Thyroid gland (tissue), 4 donors: ENCODE results near the gene BANF2. TPM values are rescaled to one million over a fixed set of nuclear protein-coding genes. Genes with fewer than 3 reads are reported as not detected.
"Not testable (repeated sequence)": the region's sequence is repeated elsewhere in the genome, so short reads cannot be mapped to it uniquely, and the experiment has no call there.

Source experiments
- DNase-seq, 2 donors: peaks; one replicate each; pipeline ENCODE4 v3.0.0-alpha.2; 2019
- H3K27ac ChIP-seq, 3 donors: fragments of 200-600 bp; sonication (generic); 1 replicate in 2 of 3; 2 replicates in 1 of 3; pipeline ENCODE4 v1.5.1; 2016 to 2019; ENCODE audit warnings: mild to moderate bottlenecking in 1 of 3, moderate library complexity in 1 of 3
- H3K27me3 ChIP-seq: fragments of 200-600 bp; sonication (generic); one replicate; pipeline ENCODE4 v1.5.1; 2019
- H3K36me3 ChIP-seq, 2 donors: fragments of 200-600 bp; sonication (generic); one replicate each; pipeline ENCODE4 v1.5.1; 2016 to 2019
- H3K4me1 ChIP-seq, 2 donors: fragments of 200-600 bp; sonication (generic); one replicate each; pipeline ENCODE4 v1.5.1; 2017 to 2019
- H3K4me3 ChIP-seq, 3 donors: fragments of 200-600 bp; sonication (generic); replicated peaks in 1 of 3; 1 replicate in 2 of 3; 2 replicates in 1 of 3; pipeline ENCODE4 v1.5.1; 2016; ENCODE audit warnings: mild to moderate bottlenecking in 1 of 3
- H3K9me3 ChIP-seq: fragments of 200-600 bp; sonication (generic); one replicate; pipeline ENCODE4 v1.5.1; 2017
- CTCF ChIP-seq, 6 experiments: fragments of 200-600 bp in 3 of 6; fragments of 450-650 bp in 3 of 6; sonication (generic) in 3 of 6; IDR thresholded peaks; one replicate each; pipeline ENCODE4 v1.5.1; 2016 to 2019; ENCODE audit warnings: antibody characterized with exemption in 6 of 6, mild to moderate bottlenecking in 2 of 6, inconsistent platforms in 1 of 6, moderate library complexity in 1 of 6
- POLR2A ChIP-seq, 2 donors: fragments of 450-650 bp; IDR thresholded peaks; one replicate each; pipeline ENCODE4 v1.6.1; 2017; ENCODE audit warnings: antibody characterized with exemption in 2 of 2, mild to moderate bottlenecking in 2 of 2, moderate library complexity in 1 of 2
- WGBS, 2 donors: methylation state at CpG; one replicate each; pipeline ENCODE4 v1.1.5; 2017; 5-methylcytosine and 5-hydroxymethylcytosine counted together
- intact Hi-C: fragments of 100-400 bp; cut with DNase I; formaldehyde crosslinking; loops from one replicate; pipeline ENCODE4 v1.15.1; 2023
- total RNA-seq, 4 donors: library from RNA; depleted of rRNA; stranded (reverse); fragments of >200 nt; gene quantifications; one replicate each; pipeline ENCODE4 v1.2.3, GENCODE V29; 2016

Gene BANF2
- total RNA-seq, 4 donors from 2014 or later: 15.2 TPM; not detected in 3

DNA sequence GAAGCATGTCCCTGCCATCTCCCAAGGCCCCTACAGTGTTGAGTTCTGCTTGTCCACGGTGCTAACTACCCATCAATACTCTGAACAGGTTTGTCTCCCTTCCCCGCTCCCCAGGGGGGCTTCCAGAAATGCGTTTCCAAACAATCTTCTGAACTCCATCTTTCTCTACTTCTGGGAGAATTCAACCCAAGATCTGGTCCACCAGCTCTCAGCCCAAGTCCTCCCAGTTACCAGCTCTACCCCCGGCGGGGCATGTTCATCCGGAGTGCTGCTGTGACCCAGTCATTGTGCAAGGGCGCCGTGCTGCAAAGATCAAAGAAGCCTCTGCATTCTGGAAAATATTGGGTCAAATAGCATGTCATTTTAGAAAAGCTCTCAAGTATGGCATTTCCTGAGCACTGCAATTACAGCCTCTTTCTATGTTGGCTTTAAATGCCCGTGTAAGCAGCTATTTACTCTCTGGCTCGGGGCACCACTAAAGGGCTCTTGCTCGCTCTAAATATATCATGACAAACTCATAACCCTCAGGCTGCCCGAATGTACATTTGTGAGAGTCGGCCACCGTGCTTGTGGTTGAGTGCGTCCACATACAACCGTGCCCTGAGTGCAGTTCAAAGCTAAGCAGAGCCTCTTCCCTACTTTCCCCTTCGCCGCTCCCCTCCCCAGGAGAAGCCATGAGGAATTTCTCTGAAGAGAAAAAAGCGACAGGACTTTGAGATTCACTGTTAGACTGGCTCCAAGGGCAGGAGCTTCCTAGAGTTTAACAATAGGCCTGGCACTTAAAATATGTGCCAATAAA, 71.6 kb downstream of the BANF2 start:
- intact Hi-C loops: no loop called here
- Histone ChIP-seq H3K9me3 (no peaks in the 10 kb centered on the region), H3K4me1 (peaks cover 23 to 25% of the 10 kb centered on the region in 2 donors), H3K4me3 (no peak overlapping the region), H3K36me3 (no peaks in the 10 kb centered on the region), H3K27me3 (no peaks in the 10 kb centered on the region), H3K27ac (peak overlapping the region; percentile 25 to 75 (median 39))
- DNase-seq: peak; percentile 52 to 64
- WGBS, 2 donors: 34 to 42% methylated on average over 19 of the region's 19 CpGs
- TF ChIP-seq CTCF (IDR thresholded peaks at IDR 0.05) (no peak), POLR2A (IDR thresholded peaks at IDR 0.05) (no peak)

- intact Hi-C loops: no loop called here
- no peak for DNase-seq
- no peak overlapping the region for H3K4me3 ChIP-seq
- H3K27ac ChIP-seq: peak overlapping the region in 2 of 3 donors; percentile 39 to 75
- 47 to 62% methylated on average over 3 of the region's 3 CpGs for WGBS, 2 donors
- no peaks in the 10 kb centered on the region for H3K9me3 ChIP-seq
- H3K4me1 ChIP-seq: peaks cover 23 to 25% of the 10 kb centered on the region in 2 donors
- H3K36me3 ChIP-seq: no peaks in the 10 kb centered on the region
- no peaks in the 10 kb centered on the region for H3K27me3 ChIP-seq
- TF ChIP-seq POLR2A (IDR thresholded peaks at IDR 0.05) (no peak), CTCF (IDR thresholded peaks at IDR 0.05) (no peak)
Measured at GRCh38 chr20:17772005-17772343, 72.2 kb downstream of the BANF2 start.

GRCh38 chr20:17773619-17774018, 73.9 kb downstream of the BANF2 start:
- WGBS, 2 donors: 55 to 56% methylated on average over 6 of the region's 6 CpGs
- no peak for TF ChIP-seq CTCF (IDR thresholded peaks at IDR 0.05)
- TF ChIP-seq POLR2A (IDR thresholded peaks at IDR 0.05): no peak
- no peaks in the 10 kb centered on the region for H3K9me3 ChIP-seq

GRCh38 chr20:17775600-17775999, 75.8 kb downstream of the BANF2 start:
- Histone ChIP-seq H3K27ac (no peak overlapping the region), H3K4me1 (peaks cover 23 to 25% of the 10 kb centered on the region in 2 donors), H3K9me3 (no peaks in the 10 kb centered on the region), H3K27me3 (no peaks in the 10 kb centered on the region), H3K36me3 (no peaks in the 10 kb centered on the region), H3K4me3 (no peak overlapping the region)
- no peak for DNase-seq
- TF ChIP-seq POLR2A (IDR thresholded peaks at IDR 0.05): no peak
- TF ChIP-seq CTCF (IDR thresholded peaks at IDR 0.05): no peak
- intact Hi-C loops: no loop called here
- 89 to 96% methylated on average over 4 to 5 of the region's 5 CpGs for WGBS, 2 donors

More at GRCh38 chr20:17773619-17774018, 73.9 kb downstream of the BANF2 start:
- no peak for DNase-seq
- Histone ChIP-seq H3K27me3 (no peaks in the 10 kb centered on the region), H3K4me1 (peaks cover 23 to 25% of the 10 kb centered on the region in 2 donors), H3K36me3 (no peaks in the 10 kb centered on the region), H3K4me3 (no peak overlapping the region), H3K27ac (peak overlapping the region in 2 of 3 donors; percentile 4 to 53)
- intact Hi-C loops: no loop called here

DNA sequence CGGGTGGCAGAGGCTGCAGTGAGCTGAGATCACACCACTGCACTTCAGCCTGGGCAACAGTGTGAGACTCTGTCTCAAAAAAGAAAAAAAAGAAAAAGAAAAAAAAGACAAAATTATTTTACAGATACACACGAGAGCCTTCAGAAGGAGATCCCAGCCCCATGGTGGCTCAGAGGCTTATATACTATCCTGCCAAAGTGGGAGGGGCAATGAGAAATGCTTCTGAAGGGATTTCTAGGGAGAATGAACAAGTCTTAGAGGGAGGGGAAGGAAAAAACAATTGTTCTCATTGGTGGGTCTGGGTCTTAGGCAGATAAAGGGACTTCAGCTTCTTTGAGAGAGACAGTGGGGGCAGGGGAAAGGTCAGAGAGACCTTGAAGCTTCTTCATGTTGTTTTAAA, 76.8 kb downstream of the BANF2 start:
- TF ChIP-seq POLR2A (IDR thresholded peaks at IDR 0.05) (no peak), CTCF (IDR thresholded peaks at IDR 0.05) (no peak)
- H3K36me3 ChIP-seq: no peaks in the 10 kb centered on the region
- peaks cover 18 to 19% of the 10 kb centered on the region in 2 donors for H3K4me1 ChIP-seq
- no peak for DNase-seq
- no peak overlapping the region for H3K27ac ChIP-seq
- H3K4me3 ChIP-seq: no peak overlapping the region
- WGBS, 2 donors: 48 to 55% methylated on average over 2 of the region's 2 CpGs
- intact Hi-C loops: no loop called here
- no peaks in the 10 kb centered on the region for H3K27me3 ChIP-seq
- H3K9me3 ChIP-seq: no peaks in the 10 kb centered on the region

DNA sequence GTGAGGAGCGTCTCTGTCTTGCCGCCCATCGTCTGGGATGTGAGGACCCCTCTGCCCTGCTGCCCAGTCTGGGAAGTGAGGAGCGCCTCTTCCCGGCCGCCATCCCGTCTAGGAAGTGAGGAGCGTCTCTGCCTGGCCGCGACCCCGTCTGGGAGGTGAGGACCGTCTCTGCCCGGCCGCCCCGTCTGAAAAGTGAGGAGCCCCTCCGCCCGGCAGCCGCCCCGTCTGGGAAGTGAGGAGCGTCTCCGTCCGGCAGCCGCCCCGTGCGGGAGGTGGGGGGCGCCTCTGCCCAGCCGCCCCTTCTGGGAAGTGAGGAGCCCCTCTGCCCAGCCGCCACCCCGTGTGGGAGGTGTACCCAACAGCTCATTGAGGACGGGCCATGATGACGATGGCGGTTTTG, 79.2 kb downstream of the BANF2 start:
- H3K36me3 ChIP-seq, H3K9me3 ChIP-seq, H3K4me3 ChIP-seq, H3K27me3 ChIP-seq, H3K4me1 ChIP-seq, DNase-seq, H3K27ac ChIP-seq, intact Hi-C loops: not testable (repeated sequence)
- 94 to 98% methylated on average over 8 to 9 of the region's 32 CpGs for whole genome bisulfite sequencing, 2 donors
